GM19328 (cell line): ENCODE measurements around the gene COX7A2.

ENCODE experiments used
- ATAC-seq: cut with Tn5 transposase; IDR thresholded peaks from one replicate; pipeline ENCODE4 v1.9.1; 2021; ENCODE audit warnings: mild to moderate bottlenecking, moderate library complexity; ENCODE audit not compliant: unreplicated experiment

The COX7A2 gene

GRCh38 chr6:75201901-75202672 lies 41.5 kb downstream of the COX7A2 start:
- no peak for ATAC-seq

DNA sequence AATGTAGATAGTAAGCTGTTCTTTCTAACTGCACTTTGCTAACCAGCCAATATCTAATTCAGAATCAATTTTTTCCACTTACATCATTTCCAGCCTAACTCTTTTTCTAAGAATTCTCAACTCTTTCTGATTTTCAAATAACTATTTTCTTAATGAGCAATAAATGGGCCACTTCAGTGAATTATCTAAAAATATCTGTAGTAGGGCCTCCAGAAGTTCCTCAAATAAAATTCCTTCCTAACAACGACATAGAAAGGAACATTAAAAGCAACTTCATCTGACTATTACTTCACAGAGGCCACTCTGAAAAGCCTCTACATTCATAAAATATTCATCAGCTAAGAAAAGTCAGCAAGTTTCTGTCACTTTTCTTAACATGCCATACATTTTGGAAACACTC lies 42.6 kb downstream of the COX7A2 start:
- ATAC-seq = no peak

DNA sequence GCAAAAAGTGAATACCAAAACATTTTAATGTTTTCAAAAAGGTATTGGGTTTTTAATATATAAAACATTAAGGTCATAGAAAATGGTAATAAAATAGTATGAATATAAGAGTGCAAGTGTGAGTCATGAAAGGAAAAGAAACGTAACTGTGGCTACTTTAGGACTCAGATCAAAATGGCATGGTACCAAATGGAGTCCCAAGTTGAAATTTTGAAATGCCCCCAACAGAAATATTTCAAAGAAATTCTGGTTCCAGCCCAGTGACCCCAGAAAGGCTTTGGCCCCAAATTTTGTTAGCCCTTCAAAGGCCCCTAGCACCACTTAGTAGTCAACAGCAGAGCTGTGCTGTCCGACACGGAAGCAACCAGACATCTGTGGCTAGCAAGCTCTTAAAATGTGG lies 43.7 kb downstream of the COX7A2 start:
- ATAC-seq = no peak

- no peak for ATAC-seq
Observed at GRCh38 chr6:75196081-75196687, 47.4 kb downstream of the COX7A2 start.

DNA sequence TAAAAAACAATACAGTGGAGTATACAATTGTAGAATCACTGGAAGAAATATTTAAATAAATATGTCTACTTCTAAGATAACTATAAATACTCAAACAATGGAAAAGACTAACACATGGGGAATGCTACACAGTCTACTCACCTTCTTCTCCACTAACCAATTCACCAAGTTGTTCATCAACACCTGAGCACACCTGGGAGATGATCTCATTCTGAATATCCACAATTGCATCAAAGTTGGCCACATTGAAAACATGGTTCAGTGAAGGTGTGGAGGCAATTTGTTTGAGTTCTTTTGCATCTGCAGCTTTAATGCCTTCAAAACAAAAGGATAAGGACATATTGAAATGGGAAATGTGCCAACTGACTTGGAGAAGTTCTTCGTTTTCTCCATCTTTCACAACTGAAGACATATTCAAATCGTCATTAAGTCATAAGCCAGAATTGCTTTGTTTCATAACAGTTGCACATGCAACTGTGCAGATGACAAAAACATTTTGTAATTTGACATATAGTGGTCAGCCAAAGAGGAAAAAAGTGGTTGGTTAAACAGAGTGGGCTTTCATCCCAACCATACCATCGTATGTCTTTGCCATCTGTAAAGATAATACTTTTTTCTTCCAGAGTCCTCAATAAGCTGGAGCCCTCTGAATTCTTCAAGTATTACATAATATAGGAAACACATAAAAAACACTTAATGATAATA lies 55.2 kb downstream of the COX7A2 start:
- ATAC-seq = no peak
